Measurements from ENCODE around the gene HLF.

Gene HLF

GRCh38 chr17:55351226-55351625 is 86.5 kb downstream of the HLF start:
- no peak for DNase-seq (ENCODE audit: extremely low read depth in 1 of 2, low read depth in 1 of 2)

- no peak for DNase-seq (ENCODE audit: extremely low read depth in 1 of 2, low read depth in 1 of 2)
These were observed 89.2 kb downstream of the HLF start for GRCh38 chr17:55354010-55354409.

- no peak for DNase-seq (ENCODE audit: extremely low read depth in 1 of 2, low read depth in 1 of 2)
These were observed 90.2 kb downstream of the HLF start for GRCh38 chr17:55354941-55355340.

- DNase-seq (ENCODE audit: extremely low read depth in 1 of 2, low read depth in 1 of 2), result peak in 1 of 2 donors; percentile 57
These were observed 91.9 kb downstream of the HLF start for GRCh38 chr17:55356434-55357328.

- DNase-seq (ENCODE audit: extremely low read depth in 1 of 2, low read depth in 1 of 2), result no peak
These were observed 96.2 kb downstream of the HLF start for GRCh38 chr17:55360971-55361370.

GRCh38 chr17:55363033-55363432 is 98.3 kb downstream of the HLF start:
- no peak for DNase-seq (ENCODE audit: extremely low read depth in 1 of 2, low read depth in 1 of 2)

- DNase-seq (ENCODE audit: extremely low read depth in 1 of 2, low read depth in 1 of 2), result no peak
These were observed 101.3 kb downstream of the HLF start for GRCh38 chr17:55366020-55366481.

GRCh38 chr17:55368706-55369105 is 103.9 kb downstream of the HLF start:
- no peak for DNase-seq (ENCODE audit: extremely low read depth in 1 of 2, low read depth in 1 of 2)

All from stimulated activated CD8-positive, alpha-beta memory T cell treated with anti-CD3 and anti-CD28 coated beads, Interleukin-7, amount 100 ng/mL, for 48 hours (primary cell).